HepG2 (cell line): Measurements from ENCODE around the gene DLL3. TPM values are rescaled to one million over a fixed set of nuclear protein-coding genes. Genes with fewer than 3 reads are reported as not detected.

Source experiments
- ATF7-NPFF ChIP-seq: sonication (generic); formaldehyde crosslinking; IDR thresholded peaks from 2 replicates; pipeline ENCODE4 v1.8.1; 2023; ENCODE audit warnings: mild to moderate bottlenecking, low read depth, missing genetic modification reagents, moderate library complexity
- EED ChIP-seq: sonication (generic); formaldehyde crosslinking; IDR thresholded peaks from 2 replicates; pipeline ENCODE4 v1.5.0; 2020; ENCODE audit warnings: mild to moderate bottlenecking, missing genetic modification reagents
- FOXA3 ChIP-seq: IDR thresholded peaks from 2 replicates; pipeline ENCODE4 v1.6.1; 2016; ENCODE audit warnings: missing genetic modification reagents, missing compliant biosample characterization
- JARID2 ChIP-seq: sonication (generic); formaldehyde crosslinking; IDR thresholded peaks from 2 replicates; pipeline ENCODE4 v1.8.1; 2023; ENCODE audit warnings: missing genetic modification reagents, inconsistent platforms; ENCODE audit not compliant: insufficient replicate concordance
- JDP2 ChIP-seq: sonication (generic); formaldehyde crosslinking; IDR thresholded peaks from 2 replicates; pipeline ENCODE4 v1.8.1; 2022; ENCODE audit warnings: missing genetic modification reagents, borderline replicate concordance
- MIXL1 ChIP-seq: IDR thresholded peaks from 2 replicates; pipeline ENCODE4 v1.6.1; 2016
- NFE2L2 ChIP-seq: fragments of 150-350 bp; IDR thresholded peaks from 2 replicates; pipeline ENCODE4 v1.6.1; 2014; ENCODE audit warnings: low read length
- SALL1 ChIP-seq: sonication (generic); formaldehyde crosslinking; IDR thresholded peaks from 2 replicates; pipeline ENCODE4 v1.8.0; 2022; ENCODE audit warnings: mild to moderate bottlenecking, missing genetic modification reagents
- ZFP36L2 ChIP-seq: sonication (generic); formaldehyde crosslinking; IDR thresholded peaks from 2 replicates; pipeline ENCODE4 v1.4.0; 2020; ENCODE audit warnings: missing genetic modification reagents
- ZFY ChIP-seq: sonication (generic); formaldehyde crosslinking; IDR thresholded peaks from 2 replicates; pipeline ENCODE4 v1.4.0; 2020; ENCODE audit warnings: missing genetic modification reagents
- ZNF224 ChIP-seq: sonication (generic); formaldehyde crosslinking; IDR thresholded peaks from 2 replicates; pipeline ENCODE4 v1.5.0; 2020; ENCODE audit warnings: mild to moderate bottlenecking, missing genetic modification reagents
- ZNF333 ChIP-seq: sonication (generic); formaldehyde crosslinking; IDR thresholded peaks from 2 replicates; pipeline ENCODE4 v1.4.0; 2020; ENCODE audit warnings: mild to moderate bottlenecking, missing genetic modification reagents, borderline replicate concordance
- ZNF605 ChIP-seq: sonication (generic); formaldehyde crosslinking; IDR thresholded peaks from 2 replicates; pipeline ENCODE4 v1.8.0; 2022; ENCODE audit warnings: mild to moderate bottlenecking, missing genetic modification reagents
- ZNF614 ChIP-seq: IDR thresholded peaks from 2 replicates; pipeline ENCODE4 v1.6.1; 2018; ENCODE audit warnings: missing biosample characterization, missing genetic modification reagents, inconsistent platforms, borderline replicate concordance
- ZNF776 ChIP-seq: sonication (generic); formaldehyde crosslinking; IDR thresholded peaks from 2 replicates; pipeline ENCODE4 v1.4.0; 2020; ENCODE audit warnings: mild to moderate bottlenecking, missing genetic modification reagents
- polyA plus RNA-seq, 8 experiments: library from polyadenylated mRNA; depleted of rRNA in 3 of 8; stranded (reverse) in 7 of 8; unstranded in 1 of 8; fragments of >200 nt; fragmentation: Illumina TruSeq in 4 of 8; extraction: Trizol in 4 of 8; gene quantifications; 2 replicates each; pipeline versions ENCODE4 v1.2.1 to v1.2.3, GENCODE V29; 2011 to 2016; ENCODE audit warnings: low read depth in 4 of 8, missing spikeins in 1 of 8, mixed read lengths in 1 of 8; ENCODE audit not compliant: insufficient read depth in 1 of 8
- total RNA-seq, 5 experiments: library from RNA; depleted of rRNA; stranded (reverse); fragments of >200 nt; fragmentation: Illumina TruSeq; extraction: Trizol; gene quantifications; 2 replicates each; pipeline ENCODE4 v1.2.3, GENCODE V29; 2016; ENCODE audit warnings: low read depth in 1 of 5
- TF ChIP-seq, protein P1 (sequence below): sonication (generic); formaldehyde crosslinking; IDR thresholded peaks from 2 replicates; pipeline ENCODE4 v1.5.1; 2020; ENCODE audit warnings: mild to moderate bottlenecking, missing genetic modification reagents
- TF ChIP-seq, protein P2 (sequence below): sonication (generic); formaldehyde crosslinking; IDR thresholded peaks from 2 replicates; pipeline ENCODE4 v1.5.0; 2020; ENCODE audit warnings: missing genetic modification reagents
- TF ChIP-seq, protein P3 (sequence below): sonication (generic); formaldehyde crosslinking; IDR thresholded peaks from 2 replicates; pipeline ENCODE4 v1.4.0; 2020; ENCODE audit warnings: missing genetic modification reagents
- TF ChIP-seq, protein P4 (sequence below): IDR thresholded peaks from 2 replicates; pipeline ENCODE4 v1.6.1; 2016; ENCODE audit warnings: missing genetic modification reagents, missing compliant biosample characterization
- TF ChIP-seq, protein P5 (sequence below): sonication (generic); formaldehyde crosslinking; IDR thresholded peaks from 2 replicates; pipeline ENCODE4 v1.4.0; 2020; ENCODE audit warnings: missing genetic modification reagents

The DLL3 gene
- total and polyA plus RNA-seq, 2 of the 13 experiments (the other 11 are each of a cell fraction or from before 2014, with no cell fraction given): 0.35 to 0.55 TPM

DNA sequence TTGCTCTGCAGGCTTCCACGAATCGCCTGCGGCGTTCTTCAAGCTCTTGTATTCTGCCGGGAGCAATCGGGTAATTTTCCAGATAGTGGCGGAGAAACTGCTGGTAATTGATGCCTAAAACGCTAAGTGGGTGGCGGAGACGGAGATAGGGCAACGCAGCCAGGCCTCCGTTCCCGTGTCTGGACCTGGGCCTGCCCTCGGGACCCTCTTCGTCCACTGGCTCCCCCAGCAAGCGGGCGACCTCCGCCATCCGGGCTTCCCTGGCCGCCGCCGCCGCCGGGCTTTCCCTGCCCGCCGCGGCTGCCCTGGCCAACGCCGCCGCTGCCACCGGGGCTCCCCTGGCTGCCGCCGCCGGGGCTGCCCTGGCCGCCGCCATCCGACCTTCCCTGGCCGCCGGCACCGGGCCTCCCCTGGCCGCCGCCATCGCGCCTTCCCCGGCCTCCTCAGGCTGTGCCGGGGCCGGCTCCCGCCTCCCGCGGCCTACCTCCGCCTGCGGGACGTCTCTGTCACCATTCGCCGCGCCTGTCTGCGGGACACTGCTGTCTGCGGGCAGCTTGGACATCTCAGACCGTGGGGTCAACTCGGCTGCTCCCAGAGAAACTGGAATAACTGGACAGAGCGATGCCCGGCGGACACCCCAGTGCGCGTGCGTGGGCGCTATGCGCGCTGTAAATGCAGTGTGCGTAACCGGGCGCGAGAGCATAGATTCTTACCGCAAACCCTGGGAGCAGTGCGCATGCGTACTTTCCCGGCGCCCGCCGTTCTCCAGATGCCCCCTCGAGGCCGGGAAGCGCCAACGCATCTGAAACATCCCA is 41.0 kb downstream of the DLL3 start, which contains the start of gene EID2 (continued):
- TF ChIP-seq, protein P1, sequence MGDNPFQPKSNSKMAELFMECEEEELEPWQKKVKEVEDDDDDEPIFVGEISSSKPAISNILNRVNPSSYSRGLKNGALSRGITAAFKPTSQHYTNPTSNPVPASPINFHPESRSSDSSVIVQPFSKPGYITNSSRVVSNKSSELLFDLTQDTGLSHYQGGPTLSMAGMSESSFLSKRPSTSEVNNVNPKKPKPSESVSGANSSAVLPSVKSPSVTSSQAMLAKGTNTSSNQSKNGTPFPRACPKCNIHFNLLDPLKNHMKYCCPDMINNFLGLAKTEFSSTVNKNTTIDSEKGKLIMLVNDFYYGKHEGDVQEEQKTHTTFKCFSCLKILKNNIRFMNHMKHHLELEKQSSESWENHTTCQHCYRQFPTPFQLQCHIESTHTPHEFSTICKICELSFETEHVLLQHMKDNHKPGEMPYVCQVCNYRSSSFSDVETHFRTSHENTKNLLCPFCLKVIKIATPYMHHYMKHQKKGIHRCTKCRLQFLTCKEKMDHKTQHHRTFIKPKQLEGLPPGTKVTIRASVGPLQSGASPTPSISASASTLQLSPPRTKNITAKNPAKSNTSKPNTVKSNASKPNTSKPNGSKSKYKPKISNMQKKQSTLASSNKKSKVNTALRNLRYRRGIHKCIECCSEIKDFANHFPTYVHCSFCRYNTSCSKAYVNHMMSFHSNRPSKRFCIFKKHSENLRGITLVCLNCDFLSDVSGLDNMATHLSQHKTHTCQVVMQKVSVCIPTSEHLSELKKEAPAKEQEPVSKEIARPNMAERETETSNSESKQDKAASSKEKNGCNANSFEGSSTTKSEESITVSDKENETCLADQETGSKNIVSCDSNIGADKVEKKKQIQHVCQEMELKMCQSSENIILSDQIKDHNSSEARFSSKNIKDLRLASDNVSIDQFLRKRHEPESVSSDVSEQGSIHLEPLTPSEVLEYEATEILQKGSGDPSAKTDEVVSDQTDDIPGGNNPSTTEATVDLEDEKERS: no peak
- TF ChIP-seq ZNF333 (CRISPR knock-in tag) (0 out of 2 replicates have a peak, but pooled peaks have one; percentile 44), JDP2 (no peak), SALL1 (CRISPR knock-in tag) (peak; percentile 66), ZNF224 (CRISPR knock-in tag) (no peak), EED (no peak; the same call in 1 of the 2 replicates), ZNF776 (no peak; the same call in 1 of the 2 replicates), ZFY (CRISPR knock-in tag) (peak; percentile 97), ZFP36L2 (CRISPR knock-in tag) (no peak), JARID2 (no peak), MIXL1 (no peak), ZNF605 (CRISPR knock-in tag) (no peak; the same call in 1 of the 2 replicates), FOXA3 (peak; percentile 37; the same call in 1 of the 2 replicates), NFE2L2 (no peak), ZNF614 (peak; percentile 94), ATF7-NPFF (no peak)
- TF ChIP-seq, protein P2, sequence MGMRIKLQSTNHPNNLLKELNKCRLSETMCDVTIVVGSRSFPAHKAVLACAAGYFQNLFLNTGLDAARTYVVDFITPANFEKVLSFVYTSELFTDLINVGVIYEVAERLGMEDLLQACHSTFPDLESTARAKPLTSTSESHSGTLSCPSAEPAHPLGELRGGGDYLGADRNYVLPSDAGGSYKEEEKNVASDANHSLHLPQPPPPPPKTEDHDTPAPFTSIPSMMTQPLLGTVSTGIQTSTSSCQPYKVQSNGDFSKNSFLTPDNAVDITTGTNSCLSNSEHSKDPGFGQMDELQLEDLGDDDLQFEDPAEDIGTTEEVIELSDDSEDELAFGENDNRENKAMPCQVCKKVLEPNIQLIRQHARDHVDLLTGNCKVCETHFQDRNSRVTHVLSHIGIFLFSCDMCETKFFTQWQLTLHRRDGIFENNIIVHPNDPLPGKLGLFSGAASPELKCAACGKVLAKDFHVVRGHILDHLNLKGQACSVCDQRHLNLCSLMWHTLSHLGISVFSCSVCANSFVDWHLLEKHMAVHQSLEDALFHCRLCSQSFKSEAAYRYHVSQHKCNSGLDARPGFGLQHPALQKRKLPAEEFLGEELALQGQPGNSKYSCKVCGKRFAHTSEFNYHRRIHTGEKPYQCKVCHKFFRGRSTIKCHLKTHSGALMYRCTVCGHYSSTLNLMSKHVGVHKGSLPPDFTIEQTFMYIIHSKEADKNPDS: no peak
- TF ChIP-seq, protein P3, sequence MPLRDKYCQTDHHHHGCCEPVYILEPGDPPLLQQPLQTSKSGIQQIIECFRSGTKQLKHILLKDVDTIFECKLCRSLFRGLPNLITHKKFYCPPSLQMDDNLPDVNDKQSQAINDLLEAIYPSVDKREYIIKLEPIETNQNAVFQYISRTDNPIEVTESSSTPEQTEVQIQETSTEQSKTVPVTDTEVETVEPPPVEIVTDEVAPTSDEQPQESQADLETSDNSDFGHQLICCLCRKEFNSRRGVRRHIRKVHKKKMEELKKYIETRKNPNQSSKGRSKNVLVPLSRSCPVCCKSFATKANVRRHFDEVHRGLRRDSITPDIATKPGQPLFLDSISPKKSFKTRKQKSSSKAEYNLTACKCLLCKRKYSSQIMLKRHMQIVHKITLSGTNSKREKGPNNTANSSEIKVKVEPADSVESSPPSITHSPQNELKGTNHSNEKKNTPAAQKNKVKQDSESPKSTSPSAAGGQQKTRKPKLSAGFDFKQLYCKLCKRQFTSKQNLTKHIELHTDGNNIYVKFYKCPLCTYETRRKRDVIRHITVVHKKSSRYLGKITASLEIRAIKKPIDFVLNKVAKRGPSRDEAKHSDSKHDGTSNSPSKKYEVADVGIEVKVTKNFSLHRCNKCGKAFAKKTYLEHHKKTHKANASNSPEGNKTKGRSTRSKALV (CRISPR knock-in tag): peak; percentile 73
- TF ChIP-seq, protein P4, sequence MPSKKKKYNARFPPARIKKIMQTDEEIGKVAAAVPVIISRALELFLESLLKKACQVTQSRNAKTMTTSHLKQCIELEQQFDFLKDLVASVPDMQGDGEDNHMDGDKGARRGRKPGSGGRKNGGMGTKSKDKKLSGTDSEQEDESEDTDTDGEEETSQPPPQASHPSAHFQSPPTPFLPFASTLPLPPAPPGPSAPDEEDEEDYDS (CRISPR knock-in tag): peak; percentile 74
- TF ChIP-seq, protein P5, sequence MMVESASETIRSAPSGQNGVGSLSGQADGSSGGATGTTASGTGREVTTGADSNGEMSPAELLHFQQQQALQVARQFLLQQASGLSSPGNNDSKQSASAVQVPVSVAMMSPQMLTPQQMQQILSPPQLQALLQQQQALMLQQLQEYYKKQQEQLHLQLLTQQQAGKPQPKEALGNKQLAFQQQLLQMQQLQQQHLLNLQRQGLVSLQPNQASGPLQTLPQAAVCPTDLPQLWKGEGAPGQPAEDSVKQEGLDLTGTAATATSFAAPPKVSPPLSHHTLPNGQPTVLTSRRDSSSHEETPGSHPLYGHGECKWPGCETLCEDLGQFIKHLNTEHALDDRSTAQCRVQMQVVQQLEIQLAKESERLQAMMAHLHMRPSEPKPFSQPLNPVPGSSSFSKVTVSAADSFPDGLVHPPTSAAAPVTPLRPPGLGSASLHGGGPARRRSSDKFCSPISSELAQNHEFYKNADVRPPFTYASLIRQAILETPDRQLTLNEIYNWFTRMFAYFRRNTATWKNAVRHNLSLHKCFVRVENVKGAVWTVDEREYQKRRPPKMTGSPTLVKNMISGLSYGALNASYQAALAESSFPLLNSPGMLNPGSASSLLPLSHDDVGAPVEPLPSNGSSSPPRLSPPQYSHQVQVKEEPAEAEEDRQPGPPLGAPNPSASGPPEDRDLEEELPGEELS: peak; percentile 35; the same call in 1 of the 2 replicates
